NCI-H1930 (cell line): Measurements from ENCODE around the gene KRT86.

Experiments used
- DNase-seq, 2 experiments: peaks; one replicate each; lab custom pipeline; 2025; lab: John Stamatoyannopoulos, UW

The KRT86 gene

DNA sequence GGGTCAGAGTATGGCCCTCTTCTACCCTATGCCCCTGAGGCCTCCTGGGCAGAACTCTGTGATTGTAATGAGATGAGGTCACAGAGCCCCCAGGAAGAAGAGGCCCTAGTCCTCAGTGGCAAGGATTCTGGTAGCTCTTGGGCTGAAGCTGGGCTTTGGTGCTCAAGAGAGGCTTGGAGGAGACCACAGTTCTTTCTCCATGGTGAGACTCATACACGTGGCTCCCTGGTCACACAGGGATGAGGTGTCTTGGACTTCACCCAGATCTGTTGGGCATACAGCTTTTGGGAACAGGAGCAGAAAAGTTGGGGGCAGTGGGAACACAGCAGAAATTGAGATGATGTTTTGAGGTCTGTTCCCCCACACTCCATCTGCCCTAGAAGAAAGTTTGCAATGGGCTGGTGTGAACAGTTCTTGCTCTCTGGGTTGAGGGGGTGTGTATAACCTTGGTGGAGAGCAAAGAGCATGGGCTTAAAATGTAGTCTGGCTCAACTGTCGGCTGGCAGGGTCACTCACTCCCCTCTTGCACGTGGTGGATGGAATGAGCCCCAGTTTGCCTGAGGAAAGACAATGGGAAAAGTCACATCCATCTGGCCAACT lies at the start of gene KRT86:
Gene KRT86, plus strand, starts transcription at position 125 of the 600 bp plus-strand sequence. CDS start 27,272 bp downstream, outside the sequence.
- DNase-seq = no peak

DNA sequence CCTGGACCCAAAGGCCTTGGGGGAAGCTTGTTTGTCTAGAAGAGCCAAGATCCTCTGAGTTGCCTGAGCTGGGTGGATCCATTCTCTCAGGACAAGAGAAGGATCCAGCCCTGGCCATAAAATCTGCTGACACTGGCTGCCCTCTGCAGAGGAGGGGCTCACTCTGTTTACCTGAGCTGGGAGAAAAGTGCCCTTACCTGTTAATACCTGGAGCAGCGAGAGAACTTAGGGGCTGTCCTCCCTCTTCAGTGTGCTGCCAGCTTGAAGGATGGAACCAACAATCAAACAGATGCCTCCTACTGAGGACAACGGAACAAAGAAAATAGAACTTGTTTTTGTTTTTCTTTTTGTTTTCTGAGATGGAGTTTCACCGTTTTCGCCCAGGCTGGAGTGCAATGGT lies 48.7 kb upstream of the KRT86 start:
- no peak for DNase-seq

DNA sequence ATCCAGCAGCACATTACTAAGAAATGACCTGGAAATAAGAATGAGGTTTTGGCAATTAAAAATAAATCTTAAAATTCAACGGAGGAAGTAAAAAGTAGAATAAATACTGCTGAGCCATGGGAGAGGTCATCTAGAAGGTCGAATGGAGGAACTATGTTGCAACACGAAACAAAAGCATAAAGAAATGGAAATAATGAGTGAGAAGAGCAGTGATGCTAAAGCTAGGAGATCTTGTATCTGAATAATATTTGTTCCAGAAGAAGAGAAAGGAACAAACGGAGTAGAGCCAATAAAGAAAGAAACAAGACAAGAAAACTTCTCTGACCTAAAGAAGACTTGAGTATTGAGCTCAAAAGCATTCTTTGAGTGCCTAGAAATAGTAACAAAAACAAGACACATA lies 48.0 kb upstream of the KRT86 start:
- DNase-seq = no peak

DNA sequence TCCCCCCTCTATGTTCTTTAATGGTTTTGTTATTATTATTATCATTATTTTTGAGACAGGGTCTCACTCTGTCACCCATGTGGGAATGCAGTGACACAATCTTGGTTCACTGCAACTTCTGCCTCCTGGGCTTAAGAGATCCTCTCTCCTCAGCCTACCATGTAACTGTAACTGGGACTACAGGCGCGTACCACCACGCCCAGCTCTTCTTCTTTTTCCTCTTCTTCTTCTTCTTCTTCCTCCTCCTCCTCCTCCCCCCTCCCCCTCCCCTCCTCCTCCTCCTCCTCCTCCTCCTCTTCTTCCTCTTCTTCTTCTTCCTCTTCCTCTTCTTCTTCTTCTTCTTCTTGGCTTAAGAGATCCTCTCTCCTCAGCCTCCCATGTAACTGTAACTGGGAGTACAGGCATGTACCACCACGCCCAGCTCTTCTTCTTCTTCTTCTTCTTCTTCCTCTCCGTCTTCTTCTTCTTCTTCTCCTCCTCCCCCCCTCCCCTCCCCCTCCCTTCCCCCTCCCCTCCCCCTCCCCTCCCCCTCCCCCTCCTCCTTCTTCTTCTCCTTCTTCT lies 46.8 kb upstream of the KRT86 start:
- DNase-seq = no peak

DNA sequence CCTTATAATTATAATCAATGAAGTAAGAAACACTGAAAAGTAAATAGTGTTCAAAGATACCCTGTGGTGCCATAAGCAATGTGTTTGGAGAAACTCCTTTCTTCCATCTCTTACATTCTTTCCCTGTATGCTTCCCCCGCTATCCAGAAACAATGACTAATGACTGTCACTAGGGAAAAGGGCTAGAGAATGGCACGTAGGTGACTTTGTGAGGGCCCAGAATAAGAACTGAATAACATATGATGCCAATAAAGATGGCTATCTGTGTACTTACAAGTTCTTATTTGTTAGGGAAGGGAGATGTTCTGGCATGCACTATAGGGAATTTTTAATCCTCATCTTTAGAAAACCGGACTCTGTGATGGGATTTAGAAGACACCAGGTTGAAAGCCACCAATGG lies 46.1 kb upstream of the KRT86 start:
- DNase-seq = no peak

DNA sequence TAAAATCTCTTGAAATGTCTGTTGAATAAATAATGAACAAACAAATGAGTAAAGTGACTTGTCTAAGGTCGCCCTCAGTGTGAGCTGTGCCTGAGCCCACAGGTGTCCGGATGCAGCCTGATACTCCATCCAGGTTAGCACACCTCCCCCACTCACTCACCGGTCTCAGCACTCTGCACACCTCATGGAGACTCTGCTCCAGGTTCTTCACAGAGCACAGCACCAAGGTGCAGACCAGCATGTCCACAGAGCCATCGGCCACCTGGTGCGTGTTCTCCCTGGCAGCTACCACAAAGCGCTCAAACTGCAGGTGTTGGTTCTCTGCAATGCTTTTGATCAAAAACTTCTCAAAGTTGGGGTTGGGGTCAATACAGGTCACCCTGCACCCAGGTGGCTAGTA lies 45.5 kb upstream of the KRT86 start:
- DNase-seq = no peak

DNA sequence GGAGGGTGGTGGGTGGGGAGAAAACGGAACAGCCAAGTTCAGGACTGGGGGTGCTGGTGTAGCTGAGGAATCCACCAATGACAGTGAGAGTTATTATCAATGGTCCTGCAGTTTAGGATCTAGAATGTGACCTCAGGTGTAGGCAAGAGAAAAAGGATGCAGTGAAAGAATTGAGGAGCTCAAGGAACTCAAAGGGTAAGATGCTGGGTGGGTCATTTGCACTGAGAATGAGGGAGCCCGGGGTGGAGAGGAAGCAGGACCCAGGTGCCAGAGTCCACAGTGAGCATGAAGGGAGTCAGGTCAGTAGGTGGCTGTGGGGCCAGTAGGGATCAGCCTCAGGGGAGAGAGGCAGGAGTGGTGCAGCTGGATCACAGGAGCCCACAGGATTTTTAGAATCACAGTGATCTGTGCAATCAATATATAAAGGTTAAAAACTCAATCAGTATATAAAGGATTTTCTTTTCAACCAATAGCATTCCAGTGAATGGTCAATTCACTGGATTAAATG lies 44.6 kb upstream of the KRT86 start:
- DNase-seq = no peak

DNA sequence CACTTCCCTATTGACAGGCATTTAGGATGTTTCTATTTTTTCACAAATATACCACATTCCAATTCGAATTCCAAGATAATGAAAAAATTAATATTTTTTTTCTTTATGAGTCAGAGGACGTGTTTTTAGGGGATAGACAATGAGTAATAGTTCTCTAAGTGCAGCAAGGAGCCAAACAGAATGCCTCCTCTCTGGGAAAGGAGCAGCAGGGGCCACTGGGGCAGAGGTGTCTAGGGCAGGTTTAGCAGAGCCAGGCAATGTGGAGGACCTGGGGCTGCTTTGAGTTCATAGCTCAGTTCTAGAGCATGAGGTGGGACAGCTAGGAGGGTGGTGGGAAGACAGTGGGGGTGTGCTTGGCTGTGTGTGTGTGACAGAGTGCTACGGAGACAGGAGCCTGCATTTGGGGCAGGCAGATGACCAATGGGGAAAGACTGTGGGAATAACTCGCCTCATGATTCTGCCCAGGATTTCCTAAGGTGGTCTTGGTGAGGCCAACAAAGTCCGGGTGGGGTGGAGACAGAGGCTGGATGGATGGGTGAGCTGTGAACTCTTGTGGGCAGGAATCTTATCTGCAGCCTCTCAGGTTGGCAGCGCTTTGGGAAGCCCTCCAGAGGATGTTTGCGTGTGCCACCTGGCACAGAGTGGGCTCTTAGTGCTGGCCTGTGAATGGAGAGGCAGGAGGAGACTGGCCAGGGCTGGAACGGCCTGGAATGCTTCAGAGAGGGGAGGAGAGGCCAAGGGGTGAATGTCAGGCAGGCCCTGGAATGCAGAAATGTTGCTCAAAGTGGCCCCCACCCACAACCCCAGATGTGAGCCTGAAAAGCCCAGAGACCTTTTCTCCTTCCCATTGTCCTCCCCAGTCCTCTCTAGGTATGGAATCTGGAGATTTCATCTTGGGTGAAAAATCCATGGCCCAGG lies 43.8 kb upstream of the KRT86 start:
- DNase-seq = no peak

DNA sequence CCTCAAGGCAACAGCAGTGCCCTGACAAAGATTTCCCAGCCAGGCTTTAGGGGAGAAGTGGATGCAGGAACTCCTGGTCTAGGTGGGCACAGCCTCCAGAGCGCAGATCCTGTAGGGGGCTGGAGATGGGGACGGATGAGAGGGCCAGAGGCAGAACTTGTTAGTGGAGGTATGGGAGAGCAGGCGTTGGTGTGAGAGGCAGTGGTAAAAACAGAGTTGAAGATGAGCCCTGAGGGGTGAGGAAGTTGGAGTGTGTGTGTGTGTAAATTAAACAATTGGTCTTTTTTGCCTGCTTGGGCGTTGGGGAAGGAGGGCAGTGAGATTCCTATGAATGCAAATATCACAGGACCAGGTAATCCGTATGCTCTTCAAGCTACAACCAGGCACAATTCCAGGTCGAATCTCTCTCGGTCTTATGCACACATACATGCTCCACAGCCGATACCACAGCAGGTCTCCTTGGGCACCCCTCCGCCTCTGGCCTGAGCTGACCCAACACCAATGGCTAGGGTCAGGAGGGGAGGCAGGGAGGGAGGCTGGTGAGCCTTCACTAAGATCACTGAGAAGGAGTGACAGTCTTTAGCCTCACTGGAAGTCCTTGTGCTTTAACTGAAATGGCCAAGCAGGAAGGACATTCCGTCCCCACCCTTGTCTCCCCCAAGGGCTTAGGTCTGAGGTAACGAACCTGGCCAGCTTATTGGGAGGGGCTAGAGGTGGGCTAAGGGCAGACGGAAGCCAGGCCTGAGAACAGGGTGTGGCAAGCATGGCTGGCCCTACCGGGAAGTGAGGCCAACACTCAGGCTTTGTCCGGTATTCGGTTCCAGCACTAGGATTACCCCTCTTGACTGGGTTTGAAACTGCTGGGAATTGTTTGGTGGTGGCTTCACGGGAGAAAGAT lies 42.9 kb upstream of the KRT86 start:
- DNase-seq = no peak

DNA sequence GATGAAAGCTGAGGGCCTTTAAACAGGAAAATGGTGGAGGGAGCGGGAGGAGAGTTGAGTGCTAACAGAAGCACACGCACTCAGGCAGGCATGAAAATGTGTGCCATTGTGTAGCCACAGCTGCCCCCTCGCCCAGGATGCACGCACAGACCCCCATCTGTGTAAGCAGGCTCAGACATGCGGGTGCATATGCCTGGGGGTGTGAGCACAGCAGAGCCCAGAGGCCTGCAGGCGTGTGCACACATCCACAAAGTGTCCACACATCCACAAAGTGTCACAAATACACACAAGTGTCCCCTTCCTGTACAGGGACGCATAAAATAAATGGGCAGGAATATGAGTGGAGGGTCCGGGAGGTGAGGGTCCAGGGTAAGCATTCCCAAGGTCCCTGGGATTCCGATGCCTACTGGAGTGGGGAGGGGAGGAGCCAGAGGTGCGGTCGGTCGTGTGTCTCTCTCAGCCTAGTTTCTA lies 42.2 kb upstream of the KRT86 start:
- DNase-seq = no peak

DNA sequence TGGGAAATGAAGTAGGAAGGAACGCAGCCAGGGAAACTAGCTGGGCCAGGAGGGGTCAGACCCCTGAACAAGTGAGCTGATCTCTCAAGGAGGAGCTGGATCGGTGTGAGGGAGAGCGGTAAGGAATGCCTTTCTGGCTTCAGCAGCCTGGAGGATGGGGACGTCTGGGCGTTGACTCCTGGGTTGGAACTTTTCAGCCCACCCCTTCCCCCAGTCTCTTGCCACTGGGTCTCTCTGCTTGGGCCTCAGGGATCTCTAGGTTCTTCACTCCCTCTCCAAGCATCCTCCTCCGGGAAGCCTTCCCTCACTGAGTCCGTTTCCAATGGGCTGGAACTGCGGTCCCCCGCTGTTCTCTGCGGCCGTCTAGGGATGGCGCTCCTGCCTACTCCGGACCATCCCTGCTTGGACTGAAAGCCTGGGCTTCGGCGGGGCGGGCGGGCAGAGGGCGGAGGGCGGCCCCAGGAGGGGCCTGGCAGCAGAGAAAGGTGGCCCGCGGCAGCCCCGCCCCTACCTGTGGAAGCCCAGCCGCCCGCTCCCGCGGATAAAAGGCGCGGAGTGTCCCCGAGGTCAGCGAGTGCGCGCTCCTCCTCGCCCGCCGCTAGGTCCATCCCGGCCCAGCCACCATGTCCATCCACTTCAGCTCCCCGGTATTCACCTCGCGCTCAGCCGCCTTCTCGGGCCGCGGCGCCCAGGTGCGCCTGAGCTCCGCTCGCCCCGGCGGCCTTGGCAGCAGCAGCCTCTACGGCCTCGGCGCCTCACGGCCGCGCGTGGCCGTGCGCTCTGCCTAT lies 41.6 kb upstream of the KRT86 start, which contains the start of gene KRT7:
Gene KRT7, plus strand, starts transcription at position 570 of the 788 bp plus-strand sequence. Its CDS starts 54 bp downstream, at position 624.
- DNase-seq = no peak

DNA sequence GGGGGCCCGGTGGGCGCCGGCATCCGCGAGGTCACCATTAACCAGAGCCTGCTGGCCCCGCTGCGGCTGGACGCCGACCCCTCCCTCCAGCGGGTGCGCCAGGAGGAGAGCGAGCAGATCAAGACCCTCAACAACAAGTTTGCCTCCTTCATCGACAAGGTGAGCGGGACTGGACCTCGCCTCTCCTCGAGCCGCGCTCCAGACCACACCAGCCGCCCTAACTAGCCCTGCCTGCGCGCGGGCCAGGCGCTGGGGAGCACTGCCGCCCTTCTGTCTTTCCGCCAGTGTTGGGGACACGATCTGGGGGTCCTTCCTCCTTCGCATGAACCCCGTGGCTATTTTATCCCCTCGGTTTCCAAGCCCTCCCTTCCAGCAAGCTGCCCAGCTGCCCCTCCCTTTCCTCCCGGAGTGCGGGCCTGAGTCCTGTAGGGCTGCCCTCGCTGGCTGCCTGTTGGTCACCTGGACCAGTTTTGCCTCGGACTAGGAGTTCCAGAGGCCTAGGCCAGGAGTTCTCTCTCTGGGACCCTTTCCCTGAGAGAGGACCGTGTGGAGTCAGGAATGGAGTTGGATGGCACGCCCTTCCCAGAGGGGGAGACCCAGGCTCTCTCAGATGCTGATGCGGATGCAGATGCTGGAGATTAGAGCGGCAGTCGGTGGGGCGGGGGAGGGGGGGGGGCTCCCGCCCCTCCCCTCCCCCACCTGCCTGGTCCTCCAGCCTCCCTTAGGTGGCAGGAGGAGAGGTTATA lies 40.8 kb upstream of the KRT86 start:
- no peak for DNase-seq

DNA sequence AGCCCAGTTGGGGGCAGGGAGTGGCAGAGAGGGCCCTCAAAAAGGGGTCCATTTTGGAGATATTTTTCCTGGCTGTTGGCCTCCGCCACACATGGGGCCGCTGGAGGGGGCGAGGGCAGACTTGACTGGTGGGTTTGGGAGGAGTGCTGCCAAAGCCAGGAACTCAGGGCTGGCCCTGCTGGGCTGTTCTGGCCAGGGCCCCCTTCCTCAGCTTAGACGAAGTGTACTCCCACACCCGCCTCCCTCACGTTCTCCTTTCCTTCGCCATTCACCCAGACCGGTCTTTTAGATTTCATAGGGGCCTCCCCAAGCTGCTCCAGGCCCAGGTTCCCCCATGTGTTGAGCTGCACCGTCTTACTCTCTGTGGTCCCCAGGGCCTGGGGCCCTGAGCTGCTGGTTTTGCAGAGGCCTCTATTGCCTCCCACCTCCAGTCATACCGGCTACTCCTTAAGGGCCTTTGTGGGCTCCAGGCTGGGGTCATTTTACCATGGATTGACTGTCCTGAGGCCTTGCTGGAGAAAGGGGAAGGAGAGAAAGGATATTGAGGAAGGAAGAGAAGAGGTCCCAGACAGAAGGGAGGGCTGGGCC lies 40.1 kb upstream of the KRT86 start:
- no peak for DNase-seq

DNA sequence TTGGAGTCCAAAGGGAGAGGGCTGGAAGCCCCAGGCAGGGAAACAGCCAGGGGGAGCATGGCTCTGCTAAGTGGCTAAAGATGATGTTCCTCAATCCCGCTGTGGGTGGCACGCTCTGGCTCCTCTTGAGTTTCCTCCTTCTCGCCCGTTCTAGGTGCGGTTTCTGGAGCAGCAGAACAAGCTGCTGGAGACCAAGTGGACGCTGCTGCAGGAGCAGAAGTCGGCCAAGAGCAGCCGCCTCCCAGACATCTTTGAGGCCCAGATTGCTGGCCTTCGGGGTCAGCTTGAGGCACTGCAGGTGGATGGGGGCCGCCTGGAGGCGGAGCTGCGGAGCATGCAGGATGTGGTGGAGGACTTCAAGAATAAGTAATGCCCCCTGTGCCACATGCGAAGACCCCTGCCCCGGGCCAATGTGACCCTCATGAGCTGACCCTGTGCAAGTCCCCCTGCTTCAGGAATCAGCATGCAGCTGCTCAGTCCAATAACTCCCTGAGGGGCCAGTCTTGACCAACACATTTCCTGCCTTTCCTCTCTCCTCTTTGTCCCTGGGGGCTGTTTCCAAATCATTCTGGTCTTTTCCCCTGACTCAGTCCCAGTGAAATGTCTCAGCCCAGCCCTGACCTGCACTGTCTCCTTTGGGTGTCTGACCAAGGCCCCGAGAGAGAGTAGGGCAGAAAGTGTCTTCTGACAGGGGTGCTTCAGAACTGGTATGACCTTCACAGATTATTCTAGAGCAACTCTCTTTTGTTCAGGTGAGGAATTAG lies 39.3 kb upstream of the KRT86 start:
- no peak for DNase-seq

DNA sequence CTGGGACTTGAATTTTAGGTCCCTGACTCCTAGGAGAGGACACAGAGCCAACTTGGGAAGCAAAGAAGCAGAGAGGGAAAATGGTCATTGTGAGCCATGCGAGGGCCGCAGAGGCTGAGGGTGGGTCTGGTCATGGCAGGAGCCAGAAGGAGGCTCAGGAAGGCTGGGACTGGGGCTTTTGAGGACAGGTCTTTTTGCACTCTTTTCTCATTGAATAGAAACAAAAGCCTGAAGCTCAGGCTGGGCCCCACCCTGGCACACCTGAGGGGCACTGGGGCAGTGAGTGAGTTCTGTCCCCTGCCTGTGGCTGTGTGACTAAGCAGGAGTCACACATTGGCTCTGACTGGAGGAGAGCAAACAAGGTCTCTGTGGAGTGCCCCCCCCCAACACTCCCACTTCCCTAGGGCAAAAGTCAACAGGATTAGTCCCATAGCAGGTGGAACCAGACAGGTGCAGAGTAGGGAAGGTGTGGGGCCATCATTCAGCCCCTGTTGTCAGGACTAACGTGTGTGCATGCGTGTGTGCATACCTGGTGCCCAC lies 38.6 kb upstream of the KRT86 start:
- no peak for DNase-seq

DNA sequence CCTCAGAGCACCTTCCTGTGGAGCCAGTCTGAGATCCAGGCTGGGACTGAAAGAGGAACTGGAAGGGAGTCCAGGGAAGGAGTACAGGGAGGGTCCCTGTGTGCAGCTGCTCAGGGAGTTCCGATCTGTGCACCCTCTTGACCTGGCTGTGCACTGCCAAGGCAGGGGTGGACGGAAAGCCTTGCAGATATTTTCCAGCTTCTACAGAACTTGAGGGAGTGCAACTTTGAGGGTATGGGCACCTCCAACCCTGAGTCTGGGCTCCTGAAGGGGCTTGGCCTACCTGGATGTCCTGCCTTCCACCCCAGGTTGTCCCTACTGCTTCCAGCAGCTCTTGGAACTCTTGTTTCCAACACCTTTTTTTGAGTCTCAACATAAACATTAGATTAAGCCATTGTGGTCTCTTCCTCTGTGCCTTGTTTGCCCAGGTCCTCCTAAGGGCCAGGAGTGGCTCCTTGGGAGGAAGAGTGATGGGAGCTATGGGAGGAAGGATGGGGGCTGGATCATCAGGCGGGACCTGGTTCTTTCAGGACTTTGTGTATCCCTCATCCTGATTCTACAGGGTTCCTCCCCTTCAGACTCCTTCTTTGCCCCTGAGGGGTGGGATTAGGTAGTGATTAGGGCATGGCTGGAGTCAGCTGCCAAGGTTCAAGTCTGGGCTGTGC lies 37.9 kb upstream of the KRT86 start:
- DNase-seq = no peak

DNA sequence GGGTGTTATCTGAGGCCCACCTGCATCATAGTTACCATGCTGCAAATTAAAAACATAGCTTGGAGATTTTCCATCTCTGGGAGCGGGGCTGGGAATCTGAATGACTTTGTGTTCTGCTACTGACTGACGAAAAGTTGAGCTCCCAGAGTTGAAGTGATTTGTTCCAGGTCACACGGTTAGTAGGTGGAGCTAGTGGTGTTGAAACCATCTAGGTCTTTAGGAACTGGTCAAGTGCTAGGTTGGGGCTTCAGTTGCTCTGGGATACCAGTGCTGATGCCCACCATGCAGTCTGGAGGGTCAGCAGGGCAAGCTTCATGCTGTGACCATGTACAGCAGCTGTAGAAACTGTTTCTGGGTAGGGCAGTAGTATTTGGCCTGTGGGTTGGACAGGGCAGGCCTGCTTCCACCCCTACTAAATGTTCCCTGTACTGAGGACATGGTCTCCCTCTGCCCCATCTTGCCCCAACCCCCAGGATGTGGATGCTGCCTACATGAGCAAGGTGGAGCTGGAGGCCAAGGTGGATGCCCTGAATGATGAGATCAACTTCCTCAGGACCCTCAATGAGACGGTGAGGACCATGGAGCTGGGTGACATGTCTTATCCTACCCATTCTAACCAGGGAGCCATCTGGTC lies 36.1 kb upstream of the KRT86 start:
- no peak for DNase-seq
